GM12878 (cell line): ENCODE results near the gene SINHCAF. TPM values are rescaled to one million over a fixed set of nuclear protein-coding genes. Genes with fewer than 3 reads are reported as not detected.
A peak's percentile ranks its signal among the peaks of the same experiment; 100 is the strongest.

Experiments
- ATAC-seq: fragments of 200-7000 bp; cut with Tn5 transposase; 3 replicates; pipeline ENCODE4 v1.9.1; 2020; ENCODE audit warnings: mild to moderate bottlenecking, moderate library complexity
- BruUV-seq: library from RNA; stranded (reverse); fragments of 400-500 nt; replicated peaks from 2 replicates; lab custom pipeline; 2021; lab: Mats Ljungman, UMichigan
- CTCF ChIA-PET: fragments of 300-600 bp; sonication (Branson Sonifier 250); formaldehyde crosslinking; extraction: SDS; loops from one replicate; lab custom pipeline; 2021; ENCODE audit warnings: inconsistent platforms; lab: Yijun Ruan, JAX
- POLR2A ChIA-PET: fragments of 350-600 bp; formaldehyde crosslinking; extraction: SDS; loops from one replicate; lab custom pipeline; 2021; ENCODE audit warnings: inconsistent platforms; lab: Charles Lee
- RAD21 ChIA-PET: fragments of 300-600 bp; sonication (Branson Sonifier 250); formaldehyde crosslinking; loops from one replicate; lab custom pipeline; 2023; ENCODE audit warnings: antibody characterized with exemption; ENCODE audit not compliant: unreplicated experiment; lab: Charles Lee
- SMC1A ChIA-PET: fragments of 300-600 bp; sonication (Branson Sonifier 250); formaldehyde crosslinking; loops from one replicate; lab custom pipeline; 2023; ENCODE audit not compliant: unreplicated experiment, uncharacterized antibody; lab: Charles Lee
- DNase-seq: peaks from one replicate; pipeline ENCODE4 v3.0.0-alpha.2; 2011; ENCODE audit warnings: low read depth, low spot score
- FAIRE-seq: peaks from 3 replicates; lab custom pipeline; 2011; peaks lifted over from hg19 to GRCh38; lab: Jason Lieb, UNC
- H2AFZ ChIP-seq: 2 replicates; pipeline ENCODE4 v1.6.0; 2011; ENCODE audit warnings: low read depth, low read length, control low read depth; ENCODE audit not compliant: control insufficient read depth
- H3K27ac ChIP-seq: 2 replicates; pipeline ENCODE4 v1.5.1; 2011; ENCODE audit warnings: control low read depth; ENCODE audit not compliant: control insufficient read depth, insufficient read depth
- H3K27me3 ChIP-seq, 2 experiments: replicated peaks in 1 of 2; 2 replicates each; pipeline versions ENCODE4 v1.6.0 to v1.6.1; 2011; ENCODE audit warnings: low read length in 1 of 2; ENCODE audit not compliant: control insufficient read depth in 2 of 2, insufficient read depth in 2 of 2
- H3K36me3 ChIP-seq, 2 experiments: 2 replicates each; pipeline ENCODE4 v1.5.1; 2011; ENCODE audit warnings: low read length in 1 of 2; ENCODE audit not compliant: control insufficient read depth in 2 of 2, insufficient read depth in 2 of 2
- H3K4me1 ChIP-seq: 2 replicates; pipeline ENCODE4 v1.6.1; 2011; ENCODE audit warnings: mild to moderate bottlenecking, low read length, moderate library complexity, mixed read lengths; ENCODE audit not compliant: control insufficient read depth, insufficient read depth
- H3K4me2 ChIP-seq: 2 replicates; pipeline ENCODE4 v1.6.0; 2011; ENCODE audit warnings: control low read depth; ENCODE audit not compliant: control insufficient read depth, insufficient read depth
- H3K4me3 ChIP-seq: fragments of 200-600 bp; sonication (generic); 2 replicates; pipeline ENCODE4 v1.5.1; 2016
- H3K79me2 ChIP-seq: 2 replicates; pipeline ENCODE4 v1.6.0; 2011; ENCODE audit warnings: low read length; ENCODE audit not compliant: control insufficient read depth, insufficient read depth
- H3K9ac ChIP-seq: 2 replicates; pipeline ENCODE4 v1.8.0; 2011; ENCODE audit warnings: low read length, control low read depth, mixed read lengths; ENCODE audit not compliant: control insufficient read depth, insufficient read depth
- H3K9me3 ChIP-seq: replicated peaks from 3 replicates; pipeline ENCODE4 v1.5.1; 2011; ENCODE audit warnings: mild to moderate bottlenecking, low read length; ENCODE audit not compliant: control insufficient read depth, insufficient read depth
- H4K20me1 ChIP-seq: 2 replicates; pipeline ENCODE4 v1.6.0; 2011; ENCODE audit not compliant: control insufficient read depth, insufficient read depth
- IKZF1 ChIP-seq: fragments of 450-650 bp; conservative IDR thresholded peaks from 2 replicates; pipeline ENCODE4 v1.6.1; 2017; ENCODE audit warnings: antibody characterized with exemption, mild to moderate bottlenecking
- RCOR1 ChIP-seq: conservative IDR thresholded peaks from 2 replicates; pipeline ENCODE4 v1.6.1; 2012; ENCODE audit warnings: low read depth, low read length, improper control_type of control experiment
- SREBF1 ChIP-seq: IDR thresholded peaks from 2 replicates; pipeline ENCODE4 v1.6.1; 2012; ENCODE audit warnings: mild to moderate bottlenecking, low read length
- WGBS: methylation state at CpG from one replicate; pipeline ENCODE4 v1.1.6; 2016; ENCODE audit warnings: low lambda C conversion rate; ENCODE audit not compliant: insufficient replicate concordance, insufficient coverage; ENCODE audit errors: missing lambda C conversion rate; 5-methylcytosine and 5-hydroxymethylcytosine counted together
- in situ Hi-C: fragments of 300-500 bp; cut with MboI; formaldehyde crosslinking; loops from 9 replicates; pipeline ENCODE4 v1.14.3; 2018; ENCODE audit warnings: mixed read lengths
- intact Hi-C: fragments of 100-400 bp; cut with micrococcal nuclease; formaldehyde crosslinking; loops from one replicate; pipeline ENCODE4 v1.14.2; 2022; ENCODE audit not compliant: unreplicated experiment
- polyA plus RNA-seq, 11 experiments: library from polyadenylated mRNA; depleted of rRNA in 4 of 11; unstranded in 6 of 11; stranded (reverse) in 5 of 11; fragments of >200 nt; fragmentation: Nextera tagmentation in 4 of 11; fragmentation: Illumina TruSeq in 1 of 11; extraction: Ambion mirVana in 4 of 11; extraction: Trizol in 1 of 11; gene quantifications; 1 replicate in 1 of 11; 2 replicates in 10 of 11; pipeline versions ENCODE4 v1.2.1 to v1.2.3, GENCODE V29; 2011 to 2016; ENCODE audit warnings: inconsistent platforms in 2 of 11, missing spikeins in 2 of 11, low read depth in 1 of 11
- total RNA-seq, 4 experiments: library from RNA; depleted of rRNA in 3 of 4; stranded (reverse); fragments of >200 nt in 3 of 4; fragmentation: Illumina TruSeq in 1 of 4; extraction: Trizol in 1 of 4; gene quantifications; 2 replicates each; pipeline versions ENCODE4 v1.2.1 to v1.2.3, GENCODE V29; 2013 to 2021
- TF ChIP-seq, protein P1 (sequence below): IDR thresholded peaks from 2 replicates; pipeline ENCODE4 v1.6.1; 2011; ENCODE audit warnings: borderline replicate concordance, low read depth, mild to moderate bottlenecking, moderate library complexity, mixed read lengths, low read length; ENCODE audit not compliant: insufficient read depth; ENCODE audit errors: extremely low read length
- TF ChIP-seq, protein P2 (sequence below): IDR thresholded peaks from 2 replicates; pipeline ENCODE4 v1.6.1; 2012; ENCODE audit warnings: low read length, inconsistent platforms

SINHCAF gene
- total and polyA plus RNA-seq, 10 of the 15 experiments (the other 5 are each of a cell fraction or from before 2014, with no cell fraction given): 60.4 to 156 (median 90.3) TPM

DNA sequence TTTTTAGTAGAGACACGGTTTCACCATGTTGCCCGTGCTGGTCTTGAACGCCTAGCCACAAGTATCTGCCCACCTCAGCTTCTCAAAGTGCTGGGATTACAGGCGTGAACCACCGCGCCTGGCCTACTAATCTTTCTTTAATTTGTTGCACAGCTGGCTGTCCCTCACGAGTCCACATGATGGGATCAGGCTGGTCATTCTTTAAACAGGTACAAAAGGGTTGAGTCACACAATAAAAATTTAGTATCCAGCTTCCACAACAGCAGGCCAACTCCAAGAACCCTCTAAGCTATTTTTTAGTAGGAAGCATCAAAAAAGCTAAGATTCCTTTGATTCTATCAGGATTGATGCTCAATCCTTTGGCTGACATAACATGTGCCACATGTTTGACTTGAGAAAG is 17.8 kb downstream of the SINHCAF start:
- no peak for DNase-seq
- Histone ChIP-seq H3K9ac (no peak overlapping the region), H2AFZ (no peak overlapping the region), H3K27ac (no peak overlapping the region), H4K20me1 (no peaks in the 10 kb centered on the region), H3K4me3 (no peak overlapping the region), H3K9me3 (no peaks in the 10 kb centered on the region; the same call in 1 of the 3 replicates), H3K79me2 (peaks cover 97% of the 10 kb centered on the region), H3K4me1 (no peaks in the 10 kb centered on the region), H3K4me2 (no peak overlapping the region), H3K36me3 (peaks cover 2 to 24% of the 10 kb centered on the region in 2 experiments; a peak in 3 of 4 replicates), H3K27me3 (no peaks in the 10 kb centered on the region)
- no peak for TF ChIP-seq RCOR1
- ChIA-PET POLR2A (interaction anchor here (0.9 to 1.5 kb wide), 2 partner anchors 9 to 11 kb away, joined by 3 to 5 read pairs; no protein-coding TSS in a partner anchor), CTCF (interaction anchor here (0.7 to 3.2 kb wide), 3 partner anchors 11 to 37 kb away, joined by 3 to 10 read pairs (median 3); no protein-coding TSS in a partner anchor), SMC1A (interaction anchor here (0.7 to 4.8 kb wide), 5 partner anchors 9 to 352 kb away, joined by 3 to 20 read pairs (median 3); no protein-coding TSS in a partner anchor), RAD21 (interaction anchor here (0.8 to 2.0 kb wide), 3 partner anchors 8 to 14 kb away, joined by 3 to 7 read pairs (median 3); no protein-coding TSS in a partner anchor)
- WGBS: 72% methylated on average over 7 of the region's 7 CpGs
- no TSS peak for BruUV-seq
- FAIRE-seq: no peak
- no peak for ATAC-seq
- intact Hi-C loops (no loop called here), in situ Hi-C loops (no loop called here)

DNA sequence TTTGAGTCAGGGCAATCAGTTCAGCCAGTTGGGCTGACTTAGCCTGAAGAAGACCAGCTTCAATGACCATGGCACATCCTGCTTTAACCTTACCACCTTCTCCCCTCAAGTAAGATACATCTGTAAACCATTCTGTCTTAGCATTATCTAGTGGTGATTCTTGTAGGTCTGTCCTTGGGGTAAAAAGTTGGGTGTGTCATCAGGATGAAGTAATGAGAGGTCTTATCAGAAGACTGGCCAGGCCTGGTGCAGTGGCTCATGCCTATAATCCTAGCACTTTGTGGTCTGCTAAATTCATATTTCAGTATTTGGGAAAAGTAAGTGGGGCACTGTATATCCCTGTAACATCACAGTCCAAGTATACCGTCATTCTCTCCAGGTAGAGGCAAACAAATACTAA is 19.1 kb downstream of the SINHCAF start:
- FAIRE-seq (no peak), DNase-seq (no peak), ATAC-seq (peak; percentile 10; the same call in 2 of the 3 replicates)
- H3K4me2 ChIP-seq: no peak overlapping the region
- H2AFZ ChIP-seq: no peak overlapping the region
- 0% methylated on average over 1 of the region's 1 CpG for WGBS
- H3K9me3 ChIP-seq: no peaks in the 10 kb centered on the region; the same call in 1 of the 3 replicates
- H3K4me3 ChIP-seq: no peak overlapping the region
- CTCF ChIA-PET: interaction anchor here (0.9 kb wide), 1 partner anchor 9 kb away, joined by 4 read pairs; no protein-coding TSS in a partner anchor
- H3K27me3 ChIP-seq: no peaks in the 10 kb centered on the region
- H4K20me1 ChIP-seq: no peaks in the 10 kb centered on the region
- peaks cover 5 to 30% of the 10 kb centered on the region in 2 experiments for H3K36me3 ChIP-seq
- no peak overlapping the region for H3K9ac ChIP-seq
- H3K27ac ChIP-seq: no peak overlapping the region
- peaks cover 97% of the 10 kb centered on the region for H3K79me2 ChIP-seq
- TF ChIP-seq IKZF1 (no peak), SREBF1 (no peak)
- TF ChIP-seq, protein P1, sequence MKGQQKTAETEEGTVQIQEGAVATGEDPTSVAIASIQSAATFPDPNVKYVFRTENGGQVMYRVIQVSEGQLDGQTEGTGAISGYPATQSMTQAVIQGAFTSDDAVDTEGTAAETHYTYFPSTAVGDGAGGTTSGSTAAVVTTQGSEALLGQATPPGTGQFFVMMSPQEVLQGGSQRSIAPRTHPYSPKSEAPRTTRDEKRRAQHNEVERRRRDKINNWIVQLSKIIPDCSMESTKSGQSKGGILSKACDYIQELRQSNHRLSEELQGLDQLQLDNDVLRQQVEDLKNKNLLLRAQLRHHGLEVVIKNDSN: no peak
- TF ChIP-seq, protein P2, sequence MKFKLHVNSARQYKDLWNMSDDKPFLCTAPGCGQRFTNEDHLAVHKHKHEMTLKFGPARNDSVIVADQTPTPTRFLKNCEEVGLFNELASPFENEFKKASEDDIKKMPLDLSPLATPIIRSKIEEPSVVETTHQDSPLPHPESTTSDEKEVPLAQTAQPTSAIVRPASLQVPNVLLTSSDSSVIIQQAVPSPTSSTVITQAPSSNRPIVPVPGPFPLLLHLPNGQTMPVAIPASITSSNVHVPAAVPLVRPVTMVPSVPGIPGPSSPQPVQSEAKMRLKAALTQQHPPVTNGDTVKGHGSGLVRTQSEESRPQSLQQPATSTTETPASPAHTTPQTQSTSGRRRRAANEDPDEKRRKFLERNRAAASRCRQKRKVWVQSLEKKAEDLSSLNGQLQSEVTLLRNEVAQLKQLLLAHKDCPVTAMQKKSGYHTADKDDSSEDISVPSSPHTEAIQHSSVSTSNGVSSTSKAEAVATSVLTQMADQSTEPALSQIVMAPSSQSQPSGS: no peak
- RAD21 ChIA-PET: interaction anchor here (2.0 kb wide), 1 partner anchor 9 kb away, joined by 7 read pairs; no protein-coding TSS in a partner anchor
- SMC1A ChIA-PET: interaction anchor here (1.4 to 4.8 kb wide), 2 partner anchors 8 to 35 kb away, joined by 3 to 20 read pairs; no protein-coding TSS in a partner anchor
- H3K4me1 ChIP-seq: 0 out of 2 replicates have a peak, but pooled peaks cover under 1% of the 10 kb centered on the region
- in situ Hi-C loops: no loop called here
- BruUV-seq: no TSS peak
- intact Hi-C loops: no loop called here
- POLR2A ChIA-PET: interaction anchor here (1.2 to 1.5 kb wide), 2 partner anchors 8 to 12 kb away, joined by 3 to 4 read pairs; no protein-coding TSS in a partner anchor
